ENCODE results near the gene NSMF.
A peak's percentile ranks its signal among the peaks of the same experiment; 100 is the strongest.

Gene NSMF

DNA sequence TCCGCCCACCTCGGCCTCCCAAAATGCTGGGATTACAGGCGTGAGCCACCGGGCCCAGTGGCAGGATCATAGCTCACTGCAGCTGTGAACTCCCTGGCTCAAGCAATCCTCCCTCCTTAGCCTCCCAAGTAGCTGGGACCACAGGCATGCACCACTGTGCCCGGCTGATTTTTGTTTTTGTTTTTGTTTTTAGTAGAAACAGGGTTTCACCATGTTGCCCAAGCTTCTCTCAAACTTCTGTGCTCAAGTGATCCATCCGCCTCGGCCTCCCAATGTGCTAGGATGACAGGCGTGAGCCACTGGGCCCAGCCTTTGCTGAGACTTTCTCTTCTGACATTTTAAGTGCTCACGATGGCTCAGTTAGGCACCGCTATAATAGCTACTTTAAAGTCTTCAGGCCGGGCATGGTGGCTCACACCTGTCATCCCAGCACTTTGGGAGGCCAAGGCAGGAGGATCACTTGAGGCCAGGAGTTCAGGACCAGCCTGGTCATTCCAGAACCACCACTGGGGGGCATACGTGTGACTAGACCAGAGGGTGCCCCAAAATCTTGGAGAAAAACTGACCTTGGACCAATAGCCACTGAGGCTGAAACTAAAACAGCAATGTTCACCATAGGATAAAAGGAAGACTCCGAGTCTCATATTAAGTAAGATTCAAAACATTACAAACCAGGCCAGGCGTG is 14.9 kb downstream of the NSMF start:
- DNase-seq (ENCODE audit: extremely low spot score), result no peak
- CTCF ChIA-PET, result no interaction called here
- TF ChIP-seq BHLHE40 (IDR thresholded peaks at IDR 0.05; ENCODE audit: borderline replicate concordance), result no peak
- TF ChIP-seq SP1 (IDR thresholded peaks at IDR 0.05), result no peak
- no peak for TF ChIP-seq CTBP1 (IDR thresholded peaks at IDR 0.05; ENCODE audit: borderline replicate concordance)
- no peak for TF ChIP-seq NFRKB (IDR thresholded peaks at IDR 0.05)
- TF ChIP-seq FOXA1 (IDR thresholded peaks at IDR 0.05), result no peak
- TF ChIP-seq SUZ12 (IDR thresholded peaks at IDR 0.05), result no peak
- TF ChIP-seq LEF1 (IDR thresholded peaks at IDR 0.05; ENCODE audit: borderline replicate concordance), result no peak
- TF ChIP-seq ZNF384 (IDR thresholded peaks at IDR 0.05), result no peak
- TF ChIP-seq HDGF (IDR thresholded peaks at IDR 0.05; ENCODE audit: borderline replicate concordance), result no peak
- no peak for TF ChIP-seq FOXM1 (IDR thresholded peaks at IDR 0.05; ENCODE audit: borderline replicate concordance)
- TF ChIP-seq L3MBTL2 (conservative IDR thresholded peaks at IDR 0.05), result no peak
- TF ChIP-seq, protein P1, sequence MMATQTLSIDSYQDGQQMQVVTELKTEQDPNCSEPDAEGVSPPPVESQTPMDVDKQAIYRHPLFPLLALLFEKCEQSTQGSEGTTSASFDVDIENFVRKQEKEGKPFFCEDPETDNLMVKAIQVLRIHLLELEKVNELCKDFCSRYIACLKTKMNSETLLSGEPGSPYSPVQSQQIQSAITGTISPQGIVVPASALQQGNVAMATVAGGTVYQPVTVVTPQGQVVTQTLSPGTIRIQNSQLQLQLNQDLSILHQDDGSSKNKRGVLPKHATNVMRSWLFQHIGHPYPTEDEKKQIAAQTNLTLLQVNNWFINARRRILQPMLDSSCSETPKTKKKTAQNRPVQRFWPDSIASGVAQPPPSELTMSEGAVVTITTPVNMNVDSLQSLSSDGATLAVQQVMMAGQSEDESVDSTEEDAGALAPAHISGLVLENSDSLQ (IDR thresholded peaks at IDR 0.05), result no peak
- no peak for TF ChIP-seq ELF4 (IDR thresholded peaks at IDR 0.05)
- no peak for TF ChIP-seq TARDBP (IDR thresholded peaks at IDR 0.05)
- no peak for TF ChIP-seq ARNT (IDR thresholded peaks at IDR 0.05)
- no peak for TF ChIP-seq FOXK2 (IDR thresholded peaks at IDR 0.05)
- POLR2A ChIA-PET, result interaction anchor here (0.9 kb wide), 1 partner anchor 21 kb away, joined by 3 read pairs; the partner anchor contains the start of genes EXD3 and NOXA1

DNA sequence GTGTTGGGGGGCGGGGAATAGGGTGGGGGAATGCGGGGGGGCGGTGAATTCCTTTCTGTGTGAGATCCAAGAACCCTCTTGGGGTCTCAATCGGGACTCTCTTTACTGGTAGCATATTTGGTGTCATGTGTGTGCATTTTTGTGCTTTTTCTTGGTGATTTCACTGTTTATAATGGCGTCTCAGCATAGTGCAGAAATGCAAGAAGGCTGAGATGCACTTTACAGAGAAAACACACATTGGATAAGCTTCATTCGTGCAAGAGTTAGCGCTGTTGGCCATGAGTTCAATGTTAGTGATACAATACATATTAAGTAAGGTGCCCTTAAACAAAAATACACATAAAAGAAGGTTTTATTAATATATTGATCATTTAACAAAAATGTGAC is 17.2 kb downstream of the NSMF start:
- ChIA-PET CTCF (interaction anchor here (1.2 kb wide), 1 partner anchor 19 kb away, joined by 4 read pairs; the partner anchor contains the start of gene EXD3), POLR2A (interaction anchor here (1.0 kb wide), 1 partner anchor 19 kb away, joined by 5 read pairs; the partner anchor contains the start of genes EXD3 and NOXA1)
- TF ChIP-seq HDGF (IDR thresholded peaks at IDR 0.05; ENCODE audit: borderline replicate concordance) (no peak), ARNT (IDR thresholded peaks at IDR 0.05) (no peak), FOXA1 (IDR thresholded peaks at IDR 0.05) (no peak), FOXK2 (IDR thresholded peaks at IDR 0.05) (no peak), SP1 (IDR thresholded peaks at IDR 0.05) (no peak), SUZ12 (IDR thresholded peaks at IDR 0.05) (no peak), L3MBTL2 (conservative IDR thresholded peaks at IDR 0.05) (no peak), ZNF384 (IDR thresholded peaks at IDR 0.05) (no peak), NFRKB (IDR thresholded peaks at IDR 0.05) (no peak), TARDBP (IDR thresholded peaks at IDR 0.05) (no peak), LEF1 (IDR thresholded peaks at IDR 0.05; ENCODE audit: borderline replicate concordance) (no peak), CTBP1 (IDR thresholded peaks at IDR 0.05; ENCODE audit: borderline replicate concordance) (no peak), ELF4 (IDR thresholded peaks at IDR 0.05) (no peak)
- TF ChIP-seq, protein P1 (IDR thresholded peaks at IDR 0.05), result no peak
- DNase-seq (ENCODE audit: extremely low spot score), result no peak

DNA sequence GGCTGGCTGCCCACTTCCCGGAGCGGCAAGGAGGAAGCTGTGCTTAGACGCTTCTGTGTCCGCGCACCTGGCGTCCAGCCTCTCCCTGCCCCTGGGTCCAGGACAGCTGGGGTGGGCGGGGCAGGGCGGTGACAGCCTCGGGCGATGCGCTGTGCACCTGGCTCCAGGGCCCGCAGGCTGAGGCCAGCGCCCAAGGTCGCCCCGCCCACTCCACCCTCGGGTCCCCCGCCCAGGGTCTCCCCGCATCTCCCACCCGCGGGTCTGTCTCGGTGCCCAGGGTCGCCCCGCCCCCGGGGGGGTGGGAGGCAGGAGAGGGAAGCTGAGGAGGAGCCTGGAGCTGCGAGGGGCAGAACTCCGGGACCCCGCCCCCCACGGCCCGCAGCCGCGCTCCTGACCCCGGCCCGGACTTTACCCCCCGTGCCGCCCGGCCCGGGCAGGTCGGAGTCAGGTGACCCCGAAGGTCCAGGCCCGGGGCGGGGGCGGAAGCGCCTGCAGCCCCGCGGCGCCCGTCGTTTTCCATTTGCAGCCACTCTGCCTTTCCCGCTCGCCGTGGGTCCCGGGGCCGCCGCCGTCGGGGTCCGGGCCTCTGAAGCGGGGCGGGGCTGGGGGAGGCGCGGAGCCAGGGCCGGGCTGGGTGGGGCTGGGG is 17.7 kb downstream of the NSMF start, which contains the start of gene ENTPD8:
ENTPD8 (minus strand) TSS at position 69 of the 646 bp plus-strand sequence. CDS start 3,072 bp downstream, outside the sequence.
- POLR2A ChIA-PET, result interaction anchor here (1.0 kb wide), 1 partner anchor 18 kb away, joined by 5 read pairs; the partner anchor contains the start of genes EXD3 and NOXA1
- DNase-seq (ENCODE audit: extremely low spot score), result peak; percentile 62
- TF ChIP-seq ZNF384 (IDR thresholded peaks at IDR 0.05) (no peak), SP1 (IDR thresholded peaks at IDR 0.05) (no peak), FOXA1 (IDR thresholded peaks at IDR 0.05) (no peak), ARNT (IDR thresholded peaks at IDR 0.05) (no peak), LEF1 (IDR thresholded peaks at IDR 0.05; ENCODE audit: borderline replicate concordance) (no peak), TARDBP (IDR thresholded peaks at IDR 0.05) (no peak), L3MBTL2 (conservative IDR thresholded peaks at IDR 0.05) (no peak), FOXM1 (IDR thresholded peaks at IDR 0.05; ENCODE audit: borderline replicate concordance) (no peak), HDGF (IDR thresholded peaks at IDR 0.05; ENCODE audit: borderline replicate concordance) (no peak), CTBP1 (IDR thresholded peaks at IDR 0.05; ENCODE audit: borderline replicate concordance) (no peak), NFRKB (IDR thresholded peaks at IDR 0.05) (no peak), FOXK2 (IDR thresholded peaks at IDR 0.05) (no peak)
- TF ChIP-seq, protein P1 (IDR thresholded peaks at IDR 0.05), result no peak
- CTCF ChIA-PET, result interaction anchor here (1.2 kb wide), 1 partner anchor 19 kb away, joined by 4 read pairs; the partner anchor contains the start of gene EXD3

DNA sequence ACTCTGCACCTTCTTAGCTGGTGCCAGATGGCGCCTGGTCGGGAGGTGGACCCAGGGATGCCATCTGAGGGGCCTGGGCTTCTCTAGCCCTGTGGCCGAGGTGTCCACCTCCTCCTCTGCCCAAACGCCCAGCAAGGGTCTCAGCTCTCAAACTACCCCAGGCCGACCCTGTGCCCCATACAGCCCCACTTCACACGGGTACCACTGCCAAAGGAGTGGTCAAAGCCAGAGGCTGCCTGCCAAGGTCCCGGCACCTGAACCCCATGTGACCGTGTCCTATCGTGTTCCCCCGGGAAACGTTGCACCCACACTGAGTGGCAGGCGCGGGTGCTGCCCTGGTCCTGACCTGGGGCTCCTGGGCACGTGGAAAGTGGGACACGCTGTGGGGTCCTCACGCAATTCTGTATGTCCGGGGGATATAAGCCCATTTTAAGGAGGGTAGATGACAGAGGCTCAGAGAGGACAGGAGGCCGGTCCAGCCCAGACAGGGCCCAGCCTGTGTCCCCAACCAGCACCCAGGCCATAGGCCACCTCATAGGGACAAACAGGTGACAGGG is 19.9 kb downstream of the NSMF start:
- CTCF ChIA-PET, result no interaction called here
- TF ChIP-seq SUZ12 (IDR thresholded peaks at IDR 0.05) (no peak), HDGF (IDR thresholded peaks at IDR 0.05; ENCODE audit: borderline replicate concordance) (no peak), ELF4 (IDR thresholded peaks at IDR 0.05) (no peak)
- POLR2A ChIA-PET, result interaction anchor here (0.9 kb wide), 1 partner anchor 16 kb away, joined by 3 read pairs; the partner anchor contains the start of genes EXD3 and NOXA1
- no peak for DNase-seq (ENCODE audit: extremely low spot score)

DNA sequence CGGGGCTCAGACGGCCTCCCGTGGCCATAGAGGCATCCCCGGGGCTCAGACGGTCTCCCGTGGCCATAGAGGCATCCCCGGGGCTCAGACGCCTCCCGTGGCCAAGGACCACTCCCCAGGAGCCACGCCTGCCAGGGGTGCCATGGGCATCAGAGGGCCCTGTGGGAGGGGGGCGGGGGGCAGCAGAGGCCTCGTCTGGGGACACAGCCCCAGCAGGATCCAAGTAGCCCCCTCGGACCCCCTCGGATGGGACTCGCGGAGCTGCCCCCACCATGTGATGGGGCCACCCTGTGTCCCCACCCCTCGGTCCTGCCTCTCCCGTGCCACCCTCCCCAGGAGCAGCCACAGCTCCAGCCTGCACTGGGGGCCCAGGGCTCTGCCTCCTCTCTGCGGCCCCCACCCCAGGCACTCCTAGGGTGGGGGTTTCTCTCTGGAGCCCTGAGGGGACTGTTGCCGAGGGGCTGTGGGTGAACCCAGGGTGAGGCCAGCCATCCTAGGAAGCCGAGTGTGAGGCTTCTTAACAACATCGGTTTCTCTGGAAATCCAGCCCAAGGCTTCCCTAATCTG is 20.5 kb downstream of the NSMF start:
- no peak for DNase-seq (ENCODE audit: extremely low spot score)
- ChIA-PET CTCF (no interaction called here), POLR2A (interaction anchor here (0.9 kb wide), 1 partner anchor 16 kb away, joined by 3 read pairs; the partner anchor contains the start of genes EXD3 and NOXA1)
- TF ChIP-seq SP1 (IDR thresholded peaks at IDR 0.05) (no peak), TARDBP (IDR thresholded peaks at IDR 0.05) (no peak), ZNF384 (IDR thresholded peaks at IDR 0.05) (no peak), NFRKB (IDR thresholded peaks at IDR 0.05) (no peak), L3MBTL2 (conservative IDR thresholded peaks at IDR 0.05) (no peak), FOXM1 (IDR thresholded peaks at IDR 0.05; ENCODE audit: borderline replicate concordance) (no peak), FOXA1 (IDR thresholded peaks at IDR 0.05) (no peak), HDGF (IDR thresholded peaks at IDR 0.05; ENCODE audit: borderline replicate concordance) (no peak), SUZ12 (IDR thresholded peaks at IDR 0.05) (no peak), ELF4 (IDR thresholded peaks at IDR 0.05) (no peak), ARNT (IDR thresholded peaks at IDR 0.05) (no peak)
